HuH-7.5 (cell line): ENCODE results near the gene CDH13.

Source experiments
- DNase-seq: peaks from one replicate; pipeline ENCODE4 v3.0.0; 2011; ENCODE audit warnings: low spot score

CDH13 gene

DNA sequence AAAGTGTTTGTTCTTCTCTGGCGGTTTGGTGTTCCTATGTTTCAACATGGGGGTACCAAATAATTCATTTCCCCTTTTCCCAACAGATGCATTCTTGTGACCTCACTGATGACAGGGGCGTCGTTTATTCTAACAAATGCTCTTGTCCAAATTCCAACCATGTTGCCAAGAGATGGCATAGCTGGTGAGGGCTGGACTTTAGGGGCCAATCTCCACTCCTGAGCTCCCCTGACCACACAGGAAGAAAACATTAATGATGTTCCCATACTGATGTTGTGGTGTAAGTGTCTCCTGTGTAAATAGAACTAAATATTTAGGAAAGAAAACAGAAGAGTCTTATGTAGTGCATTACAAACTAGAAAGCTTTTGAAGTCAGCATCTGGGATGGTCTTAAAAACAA lies 431.6 kb downstream of the CDH13 start:
- no peak for DNase-seq

DNA sequence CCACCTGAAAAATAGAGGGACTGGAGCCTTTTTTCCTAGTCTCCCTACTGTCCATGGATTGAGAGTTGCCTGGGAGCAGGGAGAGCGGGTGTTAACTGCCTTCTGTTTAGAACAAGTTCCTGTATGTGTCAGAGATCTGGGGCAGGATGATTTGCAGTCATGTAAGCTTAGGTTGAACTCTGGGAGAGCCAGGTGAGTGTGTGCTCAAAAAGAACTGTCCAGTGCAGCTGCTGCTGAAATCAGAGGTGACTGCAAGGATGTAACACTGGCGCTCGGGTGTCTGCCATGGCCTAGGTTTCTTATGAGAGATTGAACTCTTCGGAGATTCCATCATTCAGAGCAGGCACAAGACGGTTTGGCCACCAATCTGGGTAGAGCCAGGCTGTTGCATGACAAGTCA lies 432.5 kb downstream of the CDH13 start:
- no peak for DNase-seq

DNA sequence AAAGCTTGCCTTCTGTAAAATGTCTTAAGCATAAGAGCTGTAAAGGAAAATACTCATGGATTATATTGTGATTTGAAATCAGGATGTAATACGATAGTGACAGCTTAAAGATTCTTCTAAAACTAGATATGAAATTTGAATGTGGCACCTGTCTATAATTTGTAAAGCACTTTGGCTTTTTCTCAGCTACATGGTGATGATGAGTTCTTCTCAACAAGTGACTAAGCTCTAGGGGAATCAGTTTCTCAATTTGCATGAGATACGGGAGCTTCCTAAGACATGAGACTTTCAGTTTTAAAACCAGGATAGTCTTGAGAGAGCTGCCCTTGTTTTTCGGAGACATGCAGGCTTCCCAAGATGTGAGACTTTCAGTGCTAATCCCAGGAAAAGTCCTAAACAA lies 439.2 kb downstream of the CDH13 start:
- no peak for DNase-seq

DNA sequence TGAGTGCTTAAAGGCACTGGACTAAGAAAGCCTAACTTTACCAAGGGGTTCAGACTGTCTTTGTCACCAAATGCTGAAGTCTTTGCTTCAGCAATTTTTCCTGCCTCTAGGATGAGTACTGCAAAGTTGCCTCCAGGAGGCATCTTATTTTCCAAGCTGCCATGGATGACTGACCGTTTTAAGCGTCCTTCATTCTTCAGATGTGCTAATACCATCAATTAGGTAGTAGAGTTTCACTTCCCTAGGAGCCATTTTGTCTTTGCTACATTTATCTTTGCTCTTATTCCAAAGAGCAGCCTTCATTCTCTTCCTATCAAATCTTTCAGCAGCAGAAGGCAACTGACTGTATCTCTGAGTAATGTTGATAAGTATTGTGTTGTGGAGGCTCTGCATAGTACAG lies 440.1 kb downstream of the CDH13 start:
- DNase-seq = no peak

DNA sequence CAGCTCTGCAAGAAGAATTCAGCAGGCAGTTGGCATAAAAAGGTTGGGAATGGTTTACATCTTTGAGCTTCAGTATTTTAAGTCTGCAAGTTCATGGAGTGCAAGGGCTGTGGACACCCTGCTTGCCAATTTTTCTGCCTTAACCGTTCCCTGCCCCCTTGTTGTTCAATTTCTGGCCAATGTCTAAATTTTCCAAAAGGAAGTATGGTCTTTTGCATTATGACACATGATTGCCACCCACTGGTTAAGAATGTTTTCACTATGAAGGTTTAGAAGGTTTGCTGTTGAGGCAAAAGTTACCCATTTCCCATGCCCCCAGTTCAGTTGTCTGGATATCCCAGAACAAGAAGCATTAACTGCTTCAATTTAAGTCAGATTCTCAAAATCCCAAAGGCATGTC lies 441.9 kb downstream of the CDH13 start:
- DNase-seq = no peak

DNA sequence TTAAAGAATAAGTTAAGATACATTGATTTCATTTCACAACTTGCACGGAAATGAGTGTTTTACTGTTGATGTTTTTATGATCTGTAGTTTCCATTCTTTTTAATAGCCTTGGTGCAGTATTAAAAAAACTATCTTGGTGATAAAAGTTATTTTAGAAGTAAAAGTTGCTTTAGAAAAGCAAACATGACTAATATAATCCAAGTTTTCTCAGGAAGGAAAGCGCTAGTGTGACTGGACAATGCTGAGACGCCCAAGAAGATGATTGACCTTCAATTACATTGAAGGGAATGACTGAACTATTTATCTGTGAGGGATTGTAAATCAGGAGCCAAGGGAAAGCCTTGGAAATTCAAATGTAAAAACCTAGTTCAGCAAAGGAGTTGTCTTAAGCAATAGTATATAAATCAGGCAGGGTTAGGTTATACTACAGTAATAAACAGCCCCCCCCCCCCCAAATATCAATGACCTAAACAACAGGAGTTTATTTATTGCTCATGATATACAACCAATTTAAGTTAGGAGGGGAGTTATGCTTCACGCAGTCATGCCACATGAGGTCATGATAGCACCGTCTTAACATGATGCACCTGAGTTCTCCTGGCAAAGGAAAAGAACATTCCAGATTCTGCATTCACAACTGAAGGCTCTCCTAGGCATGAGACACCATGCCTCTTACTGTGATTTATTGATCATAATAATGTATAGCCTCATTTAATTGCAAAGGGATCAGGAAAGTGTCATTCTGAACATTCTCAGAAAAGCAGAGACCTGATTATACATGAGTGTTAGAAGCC lies 443.8 kb downstream of the CDH13 start:
- DNase-seq = no peak

DNA sequence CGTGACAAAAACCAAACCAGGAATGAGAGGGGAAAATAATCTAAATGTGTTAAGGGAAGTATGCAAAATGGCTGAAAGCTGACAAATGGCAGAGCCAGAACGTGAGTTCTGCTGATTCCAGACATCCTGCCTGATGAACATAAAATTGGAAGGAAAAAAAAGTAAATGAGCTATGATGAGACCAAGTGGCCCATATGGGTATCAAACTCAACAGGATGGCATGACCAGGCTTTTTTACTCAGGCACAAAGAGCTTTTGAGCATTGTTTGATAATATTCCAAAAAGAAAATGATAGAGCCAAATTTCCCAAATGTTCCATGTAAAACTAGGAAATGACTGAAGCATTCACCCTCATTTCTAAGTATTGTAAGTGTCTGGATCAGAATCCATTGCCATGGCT lies 449.2 kb downstream of the CDH13 start:
- no peak for DNase-seq

DNA sequence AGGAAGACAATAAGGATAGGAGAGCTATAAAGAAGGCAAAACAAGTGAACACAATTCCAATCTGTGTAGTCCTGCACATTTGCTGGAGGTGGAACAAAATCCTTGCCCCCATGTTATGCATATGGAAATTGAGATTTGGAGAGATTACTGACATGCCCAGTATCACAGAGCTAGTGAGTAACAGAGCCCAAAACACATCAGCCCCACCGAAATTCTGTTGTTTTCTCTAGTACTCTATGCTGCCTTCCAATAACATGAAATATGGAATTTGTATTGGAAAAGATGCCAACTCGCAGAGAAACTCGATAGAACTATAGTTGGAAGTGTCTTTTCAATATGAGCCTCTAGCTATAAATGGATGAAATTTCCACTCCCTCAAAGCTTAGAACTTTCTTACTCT lies 456.6 kb downstream of the CDH13 start:
- DNase-seq = no peak

DNA sequence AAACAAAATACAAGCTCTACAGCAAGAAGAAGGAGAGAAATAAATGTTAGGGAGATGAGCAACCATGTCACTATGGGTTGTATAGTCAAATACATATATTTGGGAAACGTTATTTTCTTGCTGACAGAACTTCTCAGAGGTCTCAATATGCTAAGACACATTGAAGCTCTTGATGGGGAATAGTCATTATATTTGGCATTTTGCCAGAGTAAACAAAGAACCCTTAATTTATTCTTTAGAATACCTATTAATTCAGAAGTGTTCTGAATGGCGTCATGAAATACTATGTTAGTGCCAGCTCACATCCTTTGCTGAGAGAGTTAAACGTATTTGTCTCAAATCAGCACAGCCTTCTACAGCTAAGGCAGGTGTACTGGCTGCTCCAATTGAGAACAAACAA lies 458.9 kb downstream of the CDH13 start:
- no peak for DNase-seq

DNA sequence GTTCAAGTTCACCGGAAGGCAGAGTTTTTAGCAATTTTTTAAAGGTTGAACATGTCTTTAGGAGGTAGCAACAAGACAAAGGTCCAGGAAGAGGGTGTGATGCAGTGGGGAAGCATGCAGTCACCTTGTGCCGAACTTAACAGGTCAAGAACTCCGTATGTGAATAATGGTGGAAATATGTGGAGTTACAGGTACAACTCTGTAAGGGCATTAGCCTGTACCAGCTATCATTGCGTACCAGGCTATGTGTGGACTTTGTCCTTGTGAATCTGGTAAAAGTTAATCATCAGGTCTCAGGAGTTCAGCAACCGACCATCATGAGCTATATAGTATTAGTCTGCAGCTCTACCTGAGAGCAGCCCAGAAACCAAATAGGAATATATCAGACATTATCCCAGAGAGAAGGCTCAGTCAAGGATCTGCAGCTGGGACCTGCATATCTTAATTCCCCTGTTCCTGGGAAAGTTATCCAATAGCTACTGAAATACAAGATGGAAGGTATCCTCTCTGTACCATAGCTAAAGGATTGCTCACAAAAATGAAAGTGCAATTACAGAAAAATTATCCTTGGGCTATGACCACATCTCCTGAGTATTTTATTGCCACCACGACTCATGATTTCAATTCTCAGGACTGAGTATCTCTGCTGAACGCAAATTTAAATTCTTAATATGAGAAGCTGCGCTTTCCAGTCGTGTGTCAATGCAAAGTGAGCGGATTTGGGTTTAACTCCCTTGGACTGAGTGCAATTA lies 469.3 kb downstream of the CDH13 start:
- DNase-seq = no peak

DNA sequence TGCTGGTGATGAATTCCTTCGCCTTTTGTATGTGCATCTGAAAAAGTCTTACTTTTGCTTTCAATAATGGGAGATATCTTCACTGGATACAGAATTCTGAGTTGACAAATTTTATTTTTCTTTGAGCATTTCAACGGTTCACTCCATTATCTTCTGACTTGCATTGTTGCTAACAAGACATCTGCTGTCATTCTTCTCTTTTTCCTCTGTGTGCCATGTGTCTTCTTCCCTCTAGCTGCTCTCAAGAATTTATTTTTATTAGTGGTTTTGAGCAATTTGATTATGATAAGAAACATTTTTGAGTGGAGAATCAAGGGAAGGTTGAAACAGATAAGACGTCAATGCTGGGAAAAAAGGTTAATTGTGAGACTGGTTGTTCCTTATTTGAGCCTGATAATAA lies 471.8 kb downstream of the CDH13 start:
- DNase-seq = no peak

DNA sequence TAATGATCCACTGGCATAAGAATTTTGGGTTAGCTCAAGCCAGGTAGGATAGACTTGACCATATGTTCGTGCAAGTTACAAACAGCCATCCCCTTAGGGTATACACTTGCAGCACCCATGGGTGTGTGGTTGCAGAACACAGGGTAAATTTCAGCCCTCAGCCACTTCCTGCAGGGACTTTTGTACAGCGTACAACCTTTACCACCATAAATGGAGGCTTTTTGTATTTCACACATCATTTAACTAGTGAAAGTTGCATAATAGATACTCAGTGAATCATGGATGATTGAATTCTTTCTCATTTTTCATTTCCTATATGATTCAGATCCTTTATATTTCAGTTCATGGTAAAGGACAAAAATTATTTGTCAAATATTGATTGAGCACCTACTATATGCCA lies 473.9 kb downstream of the CDH13 start:
- no peak for DNase-seq

DNA sequence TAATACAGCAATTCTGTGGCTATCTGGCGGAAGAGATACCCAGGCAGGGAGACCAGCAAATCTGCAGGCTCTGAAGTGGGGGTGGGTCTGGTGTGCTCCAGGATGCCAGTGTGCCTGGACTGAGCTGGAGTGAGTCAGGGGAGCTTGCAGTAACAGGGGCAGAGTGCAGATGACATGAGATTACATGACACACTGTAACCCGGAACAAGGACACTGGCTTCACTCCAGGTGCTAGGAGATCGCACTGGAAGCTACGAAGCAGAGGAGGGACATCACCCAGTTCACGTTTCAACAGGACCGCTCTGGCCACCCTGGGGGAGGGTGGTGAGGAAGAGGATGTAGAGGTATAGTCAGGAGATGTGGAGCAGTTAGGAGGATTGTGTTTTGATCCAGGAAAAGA lies 475.6 kb downstream of the CDH13 start:
- DNase-seq = no peak

DNA sequence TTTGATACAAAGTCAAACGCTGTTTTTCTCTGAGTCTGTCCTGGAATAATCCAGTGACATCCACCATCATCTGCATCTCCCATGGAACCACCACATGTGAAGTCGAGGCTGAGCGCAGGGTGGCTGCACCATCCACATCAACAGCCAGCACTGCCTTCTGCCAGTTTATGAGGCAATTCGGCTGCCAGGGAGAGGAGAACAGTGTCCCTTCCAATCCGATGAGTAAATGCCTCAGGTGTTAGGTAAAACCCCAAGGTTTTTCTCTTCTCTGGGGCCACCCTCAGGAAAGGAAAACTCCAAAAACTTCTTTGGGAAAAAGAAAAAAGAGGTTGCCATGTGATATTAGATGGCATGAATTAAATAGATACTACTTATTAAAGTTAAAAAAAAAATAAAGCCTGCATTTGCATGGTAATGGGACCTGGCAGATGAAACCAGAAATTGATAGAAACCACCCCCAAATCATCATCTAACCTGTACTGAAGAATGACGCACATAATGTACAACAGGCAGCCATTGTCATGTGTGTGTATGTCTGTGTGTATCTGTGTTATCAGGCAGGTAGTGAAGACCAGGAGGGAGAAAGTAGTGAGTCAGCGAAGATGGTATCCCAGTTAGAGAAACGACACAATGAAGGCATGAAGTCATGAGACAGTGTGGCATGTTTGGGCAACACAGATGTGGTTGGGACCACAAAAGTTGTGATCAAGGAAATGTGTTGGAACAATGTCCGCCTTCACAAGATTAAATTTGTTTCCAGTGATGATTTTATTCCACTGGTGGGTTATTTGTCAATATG lies 478.7 kb downstream of the CDH13 start:
- DNase-seq = no peak

DNA sequence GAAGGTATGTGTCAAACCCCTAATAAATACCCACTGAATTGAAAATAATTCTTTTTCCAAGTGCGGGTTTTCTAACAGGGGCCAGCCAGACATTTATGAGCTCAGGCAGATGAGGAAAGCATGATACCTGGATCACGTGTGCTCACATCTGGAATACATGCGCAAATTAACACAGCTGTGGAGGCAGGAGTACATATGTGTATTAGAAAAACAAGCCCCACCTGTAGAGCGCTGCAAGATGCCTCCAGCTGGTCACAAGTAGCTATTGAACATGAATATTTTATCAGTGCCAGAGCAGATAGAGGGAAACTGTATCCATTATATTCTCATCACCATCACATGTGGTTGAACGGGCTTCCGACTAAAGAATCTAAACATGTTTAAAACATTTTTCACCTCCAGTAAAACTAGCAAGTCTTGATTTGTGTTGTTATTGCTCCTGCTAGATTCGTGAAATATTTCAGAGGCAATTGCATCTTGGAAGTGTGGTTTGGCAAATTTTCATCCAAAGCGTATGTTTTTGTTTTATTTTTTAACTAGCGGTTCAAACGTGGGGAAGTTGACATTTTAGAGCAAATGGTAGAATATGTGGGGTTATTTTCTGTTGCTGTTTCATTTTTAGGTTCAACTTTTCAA lies 482.8 kb downstream of the CDH13 start:
- no peak for DNase-seq

DNA sequence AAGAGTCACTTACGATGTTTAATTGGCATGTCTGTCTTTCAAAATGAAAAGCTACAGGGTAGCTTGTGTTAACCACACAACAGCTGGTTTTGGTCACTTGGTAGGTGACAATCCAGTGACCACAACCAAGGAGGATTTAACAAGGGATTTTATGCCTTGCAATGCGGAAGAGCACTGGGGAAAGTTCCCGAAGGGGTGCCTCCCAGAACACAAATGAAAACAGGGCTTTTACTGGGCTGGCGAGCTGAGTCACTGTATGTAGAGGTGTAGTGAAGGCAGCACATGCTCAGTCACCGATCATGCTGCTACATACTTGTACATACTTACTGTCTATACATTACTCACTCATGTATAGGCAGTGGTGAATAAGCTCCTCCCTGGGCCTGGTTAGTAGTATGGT lies 483.5 kb downstream of the CDH13 start:
- no peak for DNase-seq

DNA sequence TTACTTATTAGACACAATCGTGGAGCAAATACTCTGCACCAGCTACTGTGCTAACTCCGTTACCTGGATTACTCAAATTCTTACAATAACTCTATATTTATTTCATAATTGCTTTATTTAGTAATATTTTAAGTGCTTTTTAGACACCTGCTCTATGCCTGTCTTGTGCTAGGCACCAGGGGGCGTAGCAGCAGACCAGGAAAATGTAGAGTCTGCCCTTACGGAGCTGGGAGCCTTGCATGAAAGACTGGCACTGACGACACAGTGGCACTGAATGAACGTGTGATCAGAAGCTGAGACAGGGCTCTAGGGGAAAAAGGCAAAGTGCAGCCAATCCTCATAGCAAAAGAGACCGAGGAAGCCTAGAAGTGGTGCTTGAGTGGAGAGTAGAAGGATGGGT lies 486.5 kb downstream of the CDH13 start:
- peak; percentile 18 for DNase-seq

DNA sequence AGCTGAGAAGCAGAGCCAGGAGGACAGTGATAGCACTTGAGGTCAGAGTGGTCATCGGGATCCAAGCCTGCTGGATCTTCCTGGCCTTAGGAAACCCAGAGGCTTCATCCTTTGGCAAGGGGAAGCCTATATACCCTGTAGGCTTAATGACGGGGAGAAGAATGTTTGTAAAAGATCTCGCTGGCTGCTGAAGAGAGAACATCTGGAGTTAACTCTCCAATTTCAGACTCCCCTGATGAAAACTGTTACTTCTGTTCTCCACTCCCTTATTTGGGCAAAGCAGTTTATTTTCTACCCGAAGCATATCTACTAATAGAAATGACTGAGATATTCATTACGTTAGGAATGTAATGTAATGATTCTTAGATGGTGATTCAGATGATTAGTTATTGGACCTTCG lies 487.0 kb downstream of the CDH13 start:
- DNase-seq = no peak

DNA sequence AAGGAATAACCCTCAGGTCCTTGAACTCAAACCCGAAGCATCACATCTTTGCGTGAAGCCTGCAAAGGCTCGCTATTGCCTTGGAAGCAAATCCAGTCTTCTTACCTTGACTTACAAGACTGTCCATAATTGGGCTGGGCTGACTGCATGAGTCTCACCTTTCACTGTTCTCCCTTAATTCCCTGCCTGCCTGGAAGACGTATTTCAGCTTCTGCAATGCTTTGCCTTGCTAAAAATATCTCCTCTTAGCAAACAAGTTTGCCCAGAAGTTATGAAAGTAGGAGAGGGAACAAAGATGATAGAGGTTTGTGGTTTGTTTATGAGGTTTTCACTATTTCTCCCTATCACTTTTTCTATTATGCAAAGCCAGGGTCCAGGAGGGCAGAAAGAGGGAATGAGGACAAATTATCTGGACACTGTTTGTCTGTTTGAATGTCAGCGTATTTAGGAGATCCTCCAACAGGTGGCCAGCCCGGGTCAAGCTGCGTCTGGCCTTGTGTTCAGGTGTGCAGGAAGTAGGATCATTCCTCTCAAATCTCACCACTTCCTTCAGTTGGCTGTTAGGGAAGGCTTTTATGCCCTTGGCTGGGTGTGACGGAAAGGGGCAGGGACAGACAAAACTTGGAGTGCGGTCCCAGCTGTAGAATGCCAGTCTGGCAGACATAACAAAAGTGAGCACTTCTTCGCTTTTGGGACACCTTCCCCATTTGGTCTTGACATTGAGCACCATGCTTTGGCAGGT lies 488.9 kb downstream of the CDH13 start:
- no peak for DNase-seq

DNA sequence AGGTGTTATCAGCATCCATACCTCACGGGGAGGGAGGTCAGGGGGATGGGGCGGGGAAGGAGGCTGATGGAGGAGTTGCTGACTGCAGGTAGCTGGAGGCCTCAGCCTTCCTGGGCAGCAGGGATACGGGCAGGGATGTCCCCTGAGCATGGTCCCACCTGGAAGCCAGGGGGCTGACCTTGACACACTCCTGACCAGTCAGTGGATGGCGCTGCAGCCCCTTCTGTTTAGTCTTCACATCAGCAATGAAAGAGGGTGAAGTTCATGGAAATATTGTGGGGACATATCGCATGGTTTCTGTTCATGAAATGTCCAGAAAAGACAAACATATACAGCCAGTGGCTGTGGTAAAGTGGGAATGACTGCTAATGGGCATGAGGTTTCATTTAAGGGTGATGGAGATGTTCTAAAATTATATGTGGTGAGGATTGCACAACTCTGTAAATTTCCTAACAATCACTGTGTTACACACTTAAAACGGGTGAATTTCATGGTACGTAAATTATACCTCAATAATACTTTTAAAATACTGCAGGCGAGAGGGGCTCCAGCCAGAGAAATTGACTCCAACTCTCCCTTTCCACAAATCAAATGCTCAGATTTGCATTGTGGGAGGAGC lies 489.6 kb downstream of the CDH13 start:
- DNase-seq = no peak

DNA sequence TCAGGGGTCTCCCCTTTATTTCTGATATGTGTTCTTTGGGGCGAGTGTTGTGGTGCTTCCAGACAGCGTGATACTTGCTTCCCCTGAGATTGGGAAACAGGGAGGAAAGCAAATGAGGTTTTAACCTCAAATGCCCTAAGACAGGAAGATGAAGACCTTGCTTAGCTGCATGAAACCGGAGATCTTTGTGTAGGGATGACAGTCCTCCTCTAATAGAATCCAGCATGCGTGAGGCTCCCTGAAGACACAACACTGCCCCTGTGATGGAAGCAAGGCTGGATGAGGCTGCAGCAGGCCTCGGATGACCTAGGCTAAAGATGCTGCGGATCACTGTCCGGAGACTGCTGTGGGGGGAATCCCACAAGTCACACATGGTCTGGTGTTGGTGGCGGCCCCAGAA lies 491.0 kb downstream of the CDH13 start:
- DNase-seq = no peak
